ENCODE results near the gene CGAS.

GRCh38 chr6:73460056-73460455 lies 8.0 kb upstream of the CGAS start:
- TF ChIP-seq, protein P1, sequence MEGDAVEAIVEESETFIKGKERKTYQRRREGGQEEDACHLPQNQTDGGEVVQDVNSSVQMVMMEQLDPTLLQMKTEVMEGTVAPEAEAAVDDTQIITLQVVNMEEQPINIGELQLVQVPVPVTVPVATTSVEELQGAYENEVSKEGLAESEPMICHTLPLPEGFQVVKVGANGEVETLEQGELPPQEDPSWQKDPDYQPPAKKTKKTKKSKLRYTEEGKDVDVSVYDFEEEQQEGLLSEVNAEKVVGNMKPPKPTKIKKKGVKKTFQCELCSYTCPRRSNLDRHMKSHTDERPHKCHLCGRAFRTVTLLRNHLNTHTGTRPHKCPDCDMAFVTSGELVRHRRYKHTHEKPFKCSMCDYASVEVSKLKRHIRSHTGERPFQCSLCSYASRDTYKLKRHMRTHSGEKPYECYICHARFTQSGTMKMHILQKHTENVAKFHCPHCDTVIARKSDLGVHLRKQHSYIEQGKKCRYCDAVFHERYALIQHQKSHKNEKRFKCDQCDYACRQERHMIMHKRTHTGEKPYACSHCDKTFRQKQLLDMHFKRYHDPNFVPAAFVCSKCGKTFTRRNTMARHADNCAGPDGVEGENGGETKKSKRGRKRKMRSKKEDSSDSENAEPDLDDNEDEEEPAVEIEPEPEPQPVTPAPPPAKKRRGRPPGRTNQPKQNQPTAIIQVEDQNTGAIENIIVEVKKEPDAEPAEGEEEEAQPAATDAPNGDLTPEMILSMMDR (conservative IDR thresholded peaks at IDR 0.05; ENCODE audit: low read depth, low read length), result no peak
- TF ChIP-seq EZH2phosphoT487 (IDR thresholded peaks at IDR 0.05; ENCODE audit: borderline replicate concordance, low read length), result no peak
